IMR-90 (cell line): Measurements from ENCODE around the gene SCGB1C2. TPM values are rescaled to one million over a fixed set of nuclear protein-coding genes. Genes with fewer than 3 reads are reported as not detected.
"Not testable (repeated sequence)": the region's sequence is repeated elsewhere in the genome, so short reads cannot be mapped to it uniquely, and the experiment has no call there.

ENCODE experiments used
- ATAC-seq: fragments of 200-7000 bp; cut with Tn5 transposase; 2 replicates; pipeline ENCODE4 v1.9.1; 2020; ENCODE audit warnings: low read depth, mild to moderate bottlenecking, moderate library complexity
- BruUV-seq: library from RNA; stranded (reverse); fragments of 400-500 nt; replicated peaks from 2 replicates; lab custom pipeline; 2021; lab: Mats Ljungman, UMichigan
- CTCF ChIA-PET: fragments of 300-600 bp; formaldehyde crosslinking; extraction: SDS; loops from one replicate; lab custom pipeline; 2021; ENCODE audit warnings: antibody characterized with exemption; lab: Yijun Ruan, JAX
- POLR2A ChIA-PET: fragments of 300-600 bp; sonication (Branson Sonifier 250); formaldehyde crosslinking; loops from one replicate; lab custom pipeline; 2022; ENCODE audit warnings: antibody characterized with exemption; ENCODE audit not compliant: unreplicated experiment; lab: Charles Lee
- DNase-seq: peaks from one replicate; pipeline ENCODE4 v3.0.0; 2013
- H2AFZ ChIP-seq: replicated peaks from 2 replicates; pipeline ENCODE3; 2013; ENCODE audit warnings: low read length, mild to moderate bottlenecking; ENCODE audit not compliant: poor library complexity
- H2AK5ac ChIP-seq: 2 replicates; pipeline ENCODE4 v1.6.1; 2013; ENCODE audit warnings: low read depth, low read length, inconsistent platforms
- H2AK9ac ChIP-seq: replicated peaks from 2 replicates; pipeline ENCODE3; 2013; ENCODE audit warnings: mild to moderate bottlenecking, low read depth, low read length, moderate library complexity; ENCODE audit not compliant: poor library complexity
- H2BK120ac ChIP-seq: 2 replicates; pipeline ENCODE4 v1.6.1; 2013; ENCODE audit warnings: low read depth, low read length, inconsistent platforms
- H2BK15ac ChIP-seq: 3 replicates; pipeline ENCODE4 v1.6.1; 2013; ENCODE audit warnings: low read depth, low read length, inconsistent platforms
- H2BK20ac ChIP-seq: 2 replicates; pipeline ENCODE4 v1.6.1; 2013; ENCODE audit warnings: low read depth, mild to moderate bottlenecking, inconsistent platforms, low read length, moderate library complexity
- H2BK5ac ChIP-seq: 2 replicates; pipeline ENCODE4 v1.6.1; 2013; ENCODE audit warnings: mild to moderate bottlenecking, low read depth, low read length, inconsistent platforms; ENCODE audit not compliant: poor library complexity, severe bottlenecking
- H3K14ac ChIP-seq: replicated peaks from 2 replicates; pipeline ENCODE4 v1.6.1; 2013; ENCODE audit warnings: low read depth, low read length, inconsistent platforms
- H3K18ac ChIP-seq: 2 replicates; pipeline ENCODE4 v1.6.1; 2013; ENCODE audit warnings: low read depth, low read length, control low read depth
- H3K23ac ChIP-seq: 2 replicates; pipeline ENCODE4 v1.6.1; 2013; ENCODE audit warnings: low read depth, low read length, inconsistent platforms
- H3K27ac ChIP-seq: 2 replicates; pipeline ENCODE4 v1.5.1; 2013; ENCODE audit warnings: mild to moderate bottlenecking, control low read depth, low read length; ENCODE audit not compliant: insufficient read depth
- H3K27me3 ChIP-seq: 2 replicates; pipeline ENCODE4 v1.6.1; 2013; ENCODE audit warnings: low read length; ENCODE audit not compliant: control insufficient read depth, insufficient read depth
- H3K36me3 ChIP-seq: 2 replicates; pipeline ENCODE4 v1.6.1; 2013; ENCODE audit warnings: low read length, mixed read lengths; ENCODE audit not compliant: control insufficient read depth, insufficient read depth
- H3K4ac ChIP-seq: 2 replicates; pipeline ENCODE4 v1.6.1; 2013; ENCODE audit warnings: low read depth, low read length, inconsistent platforms
- H3K4me1 ChIP-seq: 2 replicates; pipeline ENCODE4 v1.6.1; 2013; ENCODE audit warnings: low read length, mixed read lengths; ENCODE audit not compliant: control insufficient read depth, insufficient read depth
- H3K4me2 ChIP-seq: 2 replicates; pipeline ENCODE4 v1.6.1; 2013; ENCODE audit warnings: low read depth, mild to moderate bottlenecking, control low read depth, low read length, moderate library complexity
- H3K4me3 ChIP-seq: 2 replicates; pipeline ENCODE4 v1.5.1; 2013; ENCODE audit warnings: low read depth, mild to moderate bottlenecking, control low read depth, low read length, moderate library complexity; ENCODE audit not compliant: insufficient read depth
- H3K56ac ChIP-seq: 2 replicates; pipeline ENCODE4 v1.6.1; 2013; ENCODE audit warnings: low read length, inconsistent platforms; ENCODE audit not compliant: insufficient read depth; ENCODE audit errors: extremely low read depth
- H3K79me1 ChIP-seq, 2 experiments: 2 replicates each; pipeline ENCODE4 v1.6.1; 2013; ENCODE audit warnings: low read length in 2 of 2, inconsistent platforms in 1 of 2, low read depth in 1 of 2
- H3K9ac ChIP-seq: 2 replicates; pipeline ENCODE4 v1.6.1; 2013; ENCODE audit warnings: low read depth, low read length, control low read depth
- H3K9me1 ChIP-seq: 2 replicates; pipeline ENCODE4 v1.6.1; 2013; ENCODE audit warnings: low read length, inconsistent platforms; ENCODE audit not compliant: insufficient read depth
- H3K9me3 ChIP-seq: 2 replicates; pipeline ENCODE4 v1.6.1; 2013; ENCODE audit warnings: low read length; ENCODE audit not compliant: control insufficient read depth, insufficient read depth
- H4K20me1 ChIP-seq: 2 replicates; pipeline ENCODE4 v1.6.1; 2013; ENCODE audit warnings: low read length, inconsistent platforms; ENCODE audit not compliant: insufficient read depth
- H4K5ac ChIP-seq: 2 replicates; pipeline ENCODE4 v1.6.1; 2013; ENCODE audit warnings: mild to moderate bottlenecking, low read depth, low read length, control low read depth
- H4K8ac ChIP-seq, 2 experiments: 2 replicates each; pipeline ENCODE4 v1.6.1; 2013; ENCODE audit warnings: low read depth in 2 of 2, low read length in 2 of 2, control low read depth in 1 of 2, inconsistent platforms in 1 of 2
- H4K91ac ChIP-seq: 2 replicates; pipeline ENCODE4 v1.6.1; 2013; ENCODE audit warnings: low read depth, low read length, inconsistent platforms; ENCODE audit not compliant: insufficient read depth
- WGBS, 2 experiments: methylation state at CpG; one replicate each; pipeline versions ENCODE4 v1.1.5 to v1.1.7; 2013; ENCODE audit warnings: missing lambda C conversion rate in 2 of 2; ENCODE audit not compliant: insufficient read length in 1 of 2; ENCODE audit errors: extremely low coverage in 2 of 2; 5-methylcytosine and 5-hydroxymethylcytosine counted together
- dilution Hi-C: fragments of 300-500 bp; cut with HindIII; formaldehyde crosslinking; loops from one replicate; pipeline ENCODE4 v1.14.3; 2018; ENCODE audit warnings: low sequenced_read_pairs; ENCODE audit not compliant: unreplicated experiment
- in situ Hi-C: fragments of 300-500 bp; cut with MboI; formaldehyde crosslinking; loops from 3 replicates; pipeline ENCODE4 v1.14.3; 2019; ENCODE audit warnings: low sequenced_read_pairs, inconsistent platforms, mixed read lengths
- intact Hi-C: fragments of 100-400 bp; cut with micrococcal nuclease; formaldehyde crosslinking; loops from 2 replicates; pipeline ENCODE4 v1.10.0; 2022
- polyA plus RNA-seq, 3 experiments: library from polyadenylated mRNA; depleted of rRNA; stranded (reverse); fragments of >200 nt; gene quantifications; 2 replicates each; pipeline ENCODE4 v1.2.3, GENCODE V29; 2012; ENCODE audit warnings: low replicate concordance in 1 of 3
- total RNA-seq: library from RNA; depleted of rRNA; stranded (reverse); fragments of >200 nt; gene quantifications from 2 replicates; pipeline ENCODE4 v1.2.3, GENCODE V29; 2012
- TF ChIP-seq, protein P1 (sequence below): conservative IDR thresholded peaks from 2 replicates; pipeline ENCODE4 v1.5.1; 2012; ENCODE audit warnings: mild to moderate bottlenecking, low read depth, low read length, improper control_type of control experiment

Gene SCGB1C2
- total and polyA plus RNA-seq, 2 of the 4 experiments (the other 2 are of a cell fraction), result not detected

DNA sequence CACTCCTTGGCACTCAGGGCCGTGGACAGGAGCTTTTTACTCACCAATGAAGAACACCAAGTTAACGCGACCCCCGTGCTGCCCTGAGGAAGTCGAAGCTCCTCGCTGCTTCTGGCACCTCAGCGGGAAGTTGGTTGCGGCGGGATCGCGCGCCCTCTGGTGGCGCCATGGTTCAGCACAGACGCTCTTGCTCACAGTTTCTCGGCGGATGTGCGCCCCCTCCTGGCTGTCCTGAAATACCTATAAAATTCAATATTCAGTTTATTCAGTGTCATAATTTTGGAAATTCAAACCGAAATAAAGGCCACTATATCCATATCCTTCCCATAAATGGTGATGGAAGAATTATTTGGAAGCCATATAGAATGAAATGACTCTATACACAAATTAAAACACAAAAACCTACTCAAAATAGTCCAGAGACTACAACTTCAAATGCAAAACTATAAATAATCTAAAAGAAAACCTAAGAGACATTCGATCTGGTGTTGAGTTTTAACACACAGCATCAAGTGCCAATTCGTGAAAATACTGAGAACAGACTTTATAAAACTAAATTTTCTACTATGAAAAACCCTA lies 18.9 kb upstream of the SCGB1C2 start:
- H3K18ac ChIP-seq, H4K5ac ChIP-seq, in situ Hi-C loops, dilution Hi-C loops, H3K14ac ChIP-seq, H2AK9ac ChIP-seq, H3K79me1 ChIP-seq, H3K4me3 ChIP-seq, ATAC-seq, H3K56ac ChIP-seq, H3K9ac ChIP-seq, H2BK15ac ChIP-seq, H2BK120ac ChIP-seq, H4K91ac ChIP-seq, intact Hi-C loops, DNase-seq, POLR2A ChIA-PET, H2AFZ ChIP-seq, H3K27ac ChIP-seq, H3K23ac ChIP-seq, H3K4me1 ChIP-seq, H3K4ac ChIP-seq, H2BK20ac ChIP-seq, H3K27me3 ChIP-seq, H3K4me2 ChIP-seq, H3K36me3 ChIP-seq, H4K20me1 ChIP-seq, BruUV-seq, CTCF ChIA-PET, H3K9me3 ChIP-seq, H3K9me1 ChIP-seq, H2BK5ac ChIP-seq, H4K8ac ChIP-seq, H2AK5ac ChIP-seq: not testable (repeated sequence)
- TF ChIP-seq, protein P1, sequence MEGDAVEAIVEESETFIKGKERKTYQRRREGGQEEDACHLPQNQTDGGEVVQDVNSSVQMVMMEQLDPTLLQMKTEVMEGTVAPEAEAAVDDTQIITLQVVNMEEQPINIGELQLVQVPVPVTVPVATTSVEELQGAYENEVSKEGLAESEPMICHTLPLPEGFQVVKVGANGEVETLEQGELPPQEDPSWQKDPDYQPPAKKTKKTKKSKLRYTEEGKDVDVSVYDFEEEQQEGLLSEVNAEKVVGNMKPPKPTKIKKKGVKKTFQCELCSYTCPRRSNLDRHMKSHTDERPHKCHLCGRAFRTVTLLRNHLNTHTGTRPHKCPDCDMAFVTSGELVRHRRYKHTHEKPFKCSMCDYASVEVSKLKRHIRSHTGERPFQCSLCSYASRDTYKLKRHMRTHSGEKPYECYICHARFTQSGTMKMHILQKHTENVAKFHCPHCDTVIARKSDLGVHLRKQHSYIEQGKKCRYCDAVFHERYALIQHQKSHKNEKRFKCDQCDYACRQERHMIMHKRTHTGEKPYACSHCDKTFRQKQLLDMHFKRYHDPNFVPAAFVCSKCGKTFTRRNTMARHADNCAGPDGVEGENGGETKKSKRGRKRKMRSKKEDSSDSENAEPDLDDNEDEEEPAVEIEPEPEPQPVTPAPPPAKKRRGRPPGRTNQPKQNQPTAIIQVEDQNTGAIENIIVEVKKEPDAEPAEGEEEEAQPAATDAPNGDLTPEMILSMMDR, result 0 out of 2 replicates have a peak, but pooled peaks have one; percentile 28
- no CpG with 5 or more reads among the region's 20 CpGs for WGBS, 2 experiments

DNA sequence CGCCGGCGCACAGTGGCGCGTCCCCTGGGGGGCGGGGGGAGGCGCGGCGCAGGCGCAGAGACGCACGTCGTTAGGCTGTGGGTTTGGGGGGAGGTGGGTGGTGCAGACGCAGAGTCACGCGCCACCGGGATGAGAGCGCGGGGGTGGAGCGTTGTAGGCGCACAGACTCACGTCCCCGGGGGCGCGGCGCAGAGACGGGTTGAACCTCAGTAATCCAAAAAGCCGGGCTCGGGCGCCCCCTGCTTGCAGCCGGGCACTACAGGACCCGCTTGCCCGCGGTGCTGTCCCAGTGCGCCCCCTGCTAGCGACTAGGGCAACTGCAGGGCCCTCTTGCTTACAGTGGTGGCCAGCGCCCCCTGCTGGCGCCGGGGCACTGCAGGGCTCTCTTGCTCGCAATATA lies 3.4 kb upstream of the SCGB1C2 start:
- H2BK5ac ChIP-seq, H4K20me1 ChIP-seq, H4K5ac ChIP-seq, H4K8ac ChIP-seq, H3K56ac ChIP-seq, H2BK120ac ChIP-seq, H2BK15ac ChIP-seq, H2BK20ac ChIP-seq, H3K9me3 ChIP-seq, H3K4me1 ChIP-seq, H2AFZ ChIP-seq, H3K4me3 ChIP-seq, in situ Hi-C loops, H4K91ac ChIP-seq, CTCF ChIA-PET, H3K4ac ChIP-seq, H3K18ac ChIP-seq, BruUV-seq, H3K23ac ChIP-seq, H3K36me3 ChIP-seq, intact Hi-C loops, DNase-seq, ATAC-seq, POLR2A ChIA-PET, dilution Hi-C loops, H3K9ac ChIP-seq, H3K27me3 ChIP-seq, H3K27ac ChIP-seq, H3K9me1 ChIP-seq, H3K79me1 ChIP-seq, H3K14ac ChIP-seq, H3K4me2 ChIP-seq, H2AK5ac ChIP-seq, H2AK9ac ChIP-seq: not testable (repeated sequence)
- no CpG with 5 or more reads among the region's 40 CpGs for WGBS, 2 experiments
